Mesothelial cell of epicardium (in vitro differentiated cells): ENCODE measurements around the gene GEMIN2. TPM values are rescaled to one million over a fixed set of nuclear protein-coding genes. Genes with fewer than 3 reads are reported as not detected.
A peak's percentile ranks its signal among the peaks of the same experiment; 100 is the strongest.
"Not testable (repeated sequence)": the region's sequence is repeated elsewhere in the genome, so short reads cannot be mapped to it uniquely, and the experiment has no call there.

Experiments
- DNase-seq, 2 experiments: peaks; one replicate each; pipeline ENCODE4 v3.0.0; 2021; ENCODE audit warnings: low spot score in 2 of 2; ENCODE audit not compliant: unreplicated experiment in 2 of 2
- H3K27ac Mint-ChIP-seq: 2 replicates; pipeline ENCODE4 v1.8.0; 2021; ENCODE audit warnings: mixed read lengths
- H3K27me3 Mint-ChIP-seq: 2 replicates; pipeline ENCODE4 v1.8.0; 2021; ENCODE audit warnings: low read depth, mixed read lengths
- H3K36me3 Mint-ChIP-seq: 2 replicates; pipeline ENCODE4 v1.8.0; 2021; ENCODE audit warnings: mixed read lengths
- H3K4me1 Mint-ChIP-seq: 2 replicates; pipeline ENCODE4 v1.8.0; 2021; ENCODE audit warnings: mixed read lengths
- H3K4me3 Mint-ChIP-seq: 2 replicates; pipeline ENCODE4 v1.8.0; 2021; ENCODE audit warnings: mild to moderate bottlenecking, moderate library complexity, mixed read lengths
- H3K9me3 Mint-ChIP-seq: 2 replicates; pipeline ENCODE4 v1.8.0; 2021; ENCODE audit warnings: mixed read lengths
- CTCF ChIP-seq: fragments of 200-600 bp; sonication (generic); IDR thresholded peaks from one replicate; pipeline ENCODE4 v1.5.0; 2021; ENCODE audit warnings: antibody characterized with exemption; ENCODE audit not compliant: unreplicated experiment
- total RNA-seq: library from RNA; stranded (reverse); gene quantifications from 3 replicates; pipeline ENCODE4 v1.2.1, GENCODE V29; 2021

The GEMIN2 gene
- total RNA-seq, 1 donor from 2014 or later = 13.9 TPM

- DNase-seq = no peak
- Mint-ChIP-seq H3K27ac (peak overlapping the region; percentile 84), H3K4me1 (peaks cover 20% of the 10 kb centered on the region)
Measured at GRCh38 chr14:39097159-39097558, 17.0 kb upstream of the GEMIN2 start.

GRCh38 chr14:39099215-39099614 is 14.9 kb upstream of the GEMIN2 start:
- H3K36me3 Mint-ChIP-seq, H3K4me3 Mint-ChIP-seq, H3K9me3 Mint-ChIP-seq, H3K27ac Mint-ChIP-seq, DNase-seq, H3K27me3 Mint-ChIP-seq: not testable (repeated sequence)
- peaks cover 28% of the 10 kb centered on the region for H3K4me1 Mint-ChIP-seq

More at GRCh38 chr14:39097159-39097558, 17.0 kb upstream of the GEMIN2 start:
- Mint-ChIP-seq H3K4me3 (no peak overlapping the region), H3K27me3 (no peaks in the 10 kb centered on the region), H3K36me3 (peaks cover 9% of the 10 kb centered on the region), H3K9me3 (no peaks in the 10 kb centered on the region)
- no peak for TF ChIP-seq CTCF

GRCh38 chr14:39099748-39100147 is 14.4 kb upstream of the GEMIN2 start:
- peaks cover 31% of the 10 kb centered on the region for H3K4me1 Mint-ChIP-seq
- TF ChIP-seq CTCF = no peak
- no peaks in the 10 kb centered on the region for H3K9me3 Mint-ChIP-seq
- peaks cover 3% of the 10 kb centered on the region for H3K36me3 Mint-ChIP-seq
- H3K27me3 Mint-ChIP-seq = no peaks in the 10 kb centered on the region
- H3K4me3 Mint-ChIP-seq = no peak overlapping the region
- H3K27ac Mint-ChIP-seq = peak overlapping the region; percentile 3
- DNase-seq = no peak

GRCh38 chr14:39102265-39102968 is 11.7 kb upstream of the GEMIN2 start:
- no peaks in the 10 kb centered on the region for H3K36me3 Mint-ChIP-seq
- no peaks in the 10 kb centered on the region for H3K9me3 Mint-ChIP-seq
- peaks cover 28% of the 10 kb centered on the region for H3K4me1 Mint-ChIP-seq
- H3K4me3 Mint-ChIP-seq = peak overlapping the region; percentile 93
- DNase-seq = no peak
- H3K27me3 Mint-ChIP-seq = no peaks in the 10 kb centered on the region
- TF ChIP-seq CTCF = no peak
- H3K27ac Mint-ChIP-seq = peak overlapping the region; percentile 88

- no peaks in the 10 kb centered on the region for H3K9me3 Mint-ChIP-seq
- peaks cover 23% of the 10 kb centered on the region for H3K4me1 Mint-ChIP-seq
- peak; percentile 63 to 74 for DNase-seq
- H3K36me3 Mint-ChIP-seq = no peaks in the 10 kb centered on the region
- H3K4me3 Mint-ChIP-seq = peak within 1 kb of the TSS; percentile 93
- TF ChIP-seq CTCF = no peak
- no peaks in the 10 kb centered on the region for H3K27me3 Mint-ChIP-seq
- peak within 1 kb of the TSS; percentile 96 for H3K27ac Mint-ChIP-seq
Measured at GRCh38 chr14:39102969-39103957, 10.9 kb upstream of the GEMIN2 start, which contains the start of gene SEC23A. Gene SEC23A (minus strand): TSS chr14:39103235. CDS start chr14:39096118, 7,117 bp downstream.

- not testable (repeated sequence) for H3K36me3 Mint-ChIP-seq
- H3K27ac Mint-ChIP-seq = peak overlapping the region; percentile 96
Measured at GRCh38 chr14:39104078-39104801, 9.9 kb upstream of the GEMIN2 start.

More at GRCh38 chr14:39104078-39104801, 9.9 kb upstream of the GEMIN2 start:
- not testable (repeated sequence) for DNase-seq, H3K9me3 Mint-ChIP-seq, H3K27me3 Mint-ChIP-seq
- H3K4me3 Mint-ChIP-seq = peak overlapping the region; percentile 93
- peaks cover 23% of the 10 kb centered on the region for H3K4me1 Mint-ChIP-seq
